HepG2 (cell line): Measurements from ENCODE around the gene OBSL1. TPM values are rescaled to one million over a fixed set of nuclear protein-coding genes. Genes with fewer than 3 reads are reported as not detected.

Experiments used
- ATAC-seq: fragments of 200-7000 bp; cut with Tn5 transposase; 3 replicates; pipeline ENCODE4 v1.9.1; 2020; ENCODE audit warnings: mild to moderate bottlenecking, moderate library complexity
- BruUV-seq: library from RNA; stranded (reverse); fragments of 400-500 nt; replicated peaks from 2 replicates; lab custom pipeline; 2021; lab: Mats Ljungman, UMichigan
- CTCF ChIA-PET: fragments of 300-600 bp; formaldehyde crosslinking; extraction: SDS; loops from one replicate; lab custom pipeline; 2021; ENCODE audit warnings: low total read pairs, inconsistent platforms, low intra/inter-chr PET ratio; lab: Yijun Ruan, JAX
- POLR2A ChIA-PET: fragments of 350-600 bp; sonication (Branson Sonifier 250); formaldehyde crosslinking; loops from one replicate; lab custom pipeline; 2020; ENCODE audit warnings: antibody characterized with exemption, inconsistent platforms; lab: Yijun Ruan, JAX
- DNase-seq: peaks from one replicate; pipeline ENCODE4 v3.0.0-alpha.2; 2015; ENCODE audit warnings: low spot score
- FAIRE-seq: peaks from 3 replicates; lab custom pipeline; 2011; peaks lifted over from hg19 to GRCh38; lab: Jason Lieb, UNC
- H2AFZ ChIP-seq: one replicate; pipeline ENCODE4 v1.6.1; 2011; ENCODE audit warnings: low read length, inconsistent platforms
- H3K27ac ChIP-seq: fragments of 300-600 bp; 3 replicates; pipeline ENCODE4 v1.8.0; 2011; ENCODE audit warnings: mixed run types, mild to moderate bottlenecking, mixed read lengths, low read length, inconsistent platforms; ENCODE audit not compliant: insufficient read depth; ENCODE audit errors: extremely low read length
- H3K27me3 ChIP-seq, 2 experiments: fragments of 200-600 bp in 1 of 2; 2 replicates in 1 of 2; 3 replicates in 1 of 2; pipeline versions ENCODE4 v1.6.0 to v1.8.0; 2011; ENCODE audit warnings: low read length in 2 of 2, mild to moderate bottlenecking in 2 of 2, moderate library complexity in 2 of 2, inconsistent platforms in 1 of 2; ENCODE audit not compliant: insufficient read depth in 2 of 2, control insufficient read depth in 1 of 2
- H3K36me3 ChIP-seq, 2 experiments: fragments of 200-600 bp in 1 of 2; replicated peaks in 1 of 2; 2 replicates in 1 of 2; 3 replicates in 1 of 2; pipeline versions ENCODE4 v1.5.1 to v1.8.0; 2011; ENCODE audit warnings: low read length in 2 of 2, inconsistent platforms in 1 of 2; ENCODE audit not compliant: insufficient read depth in 2 of 2, control insufficient read depth in 1 of 2
- H3K4me1 ChIP-seq: 2 replicates; pipeline ENCODE4 v1.5.1; 2012; ENCODE audit warnings: low read length, inconsistent platforms; ENCODE audit not compliant: insufficient read depth
- H3K4me2 ChIP-seq: 2 replicates; pipeline ENCODE4 v1.6.0; 2011; ENCODE audit warnings: low read depth, low read length, inconsistent platforms
- H3K4me3 ChIP-seq, 3 experiments: fragments of 200-600 bp in 1 of 3; sonication (generic), shearing (Covaris generic) in 1 of 3; replicated peaks in 1 of 3; 2 replicates each; pipeline ENCODE4 v1.5.1; 2011 to 2016; ENCODE audit warnings: low read length in 3 of 3, inconsistent platforms in 2 of 3, low read depth in 2 of 3, mild to moderate bottlenecking in 2 of 3, control low read depth in 1 of 3, mixed read lengths in 1 of 3; ENCODE audit not compliant: insufficient read depth in 1 of 3
- H3K79me2 ChIP-seq: one replicate; pipeline ENCODE4 v1.6.1; 2011; ENCODE audit warnings: low read length, inconsistent platforms; ENCODE audit not compliant: insufficient read depth
- H3K9ac ChIP-seq: 2 replicates; pipeline ENCODE4 v1.6.0; 2011; ENCODE audit warnings: mild to moderate bottlenecking, low read depth, low read length, inconsistent platforms; ENCODE audit not compliant: insufficient read depth
- H3K9me3 ChIP-seq: 2 replicates; pipeline ENCODE4 v1.5.1; 2012; ENCODE audit warnings: mild to moderate bottlenecking, low read length
- H4K20me1 ChIP-seq: 2 replicates; pipeline ENCODE4 v1.6.0; 2011; ENCODE audit warnings: inconsistent platforms, mild to moderate bottlenecking, low read length, moderate library complexity; ENCODE audit not compliant: insufficient read depth
- ATAD3A ChIP-seq: sonication (generic); formaldehyde crosslinking; IDR thresholded peaks from 2 replicates; pipeline ENCODE4 v1.4.0; 2020; ENCODE audit warnings: missing genetic modification reagents
- FOXK1 ChIP-seq: sonication (generic); formaldehyde crosslinking; IDR thresholded peaks from 2 replicates; pipeline ENCODE4 v1.4.0; 2020; ENCODE audit warnings: low read depth, missing genetic modification reagents, borderline replicate concordance
- HOXA9 ChIP-seq: sonication (generic); formaldehyde crosslinking; IDR thresholded peaks from 2 replicates; pipeline ENCODE4 v1.8.1; 2022; ENCODE audit warnings: missing genetic modification reagents, mild to moderate bottlenecking, moderate library complexity, borderline replicate concordance
- PRPF4 ChIP-seq: fragments of 200-400 bp; formaldehyde crosslinking; IDR thresholded peaks from 2 replicates; pipeline ENCODE4 v1.6.1; 2016; ENCODE audit warnings: low read length, low read depth; ENCODE audit not compliant: poor library complexity, severe bottlenecking
- RFXANK ChIP-seq: IDR thresholded peaks from 2 replicates; pipeline ENCODE4 v1.6.1; 2016
- ZNF251 ChIP-seq: sonication (generic); formaldehyde crosslinking; IDR thresholded peaks from 2 replicates; pipeline ENCODE4 v1.9.0; 2021; ENCODE audit warnings: mild to moderate bottlenecking, missing genetic modification reagents
- ZNF280B ChIP-seq: sonication (generic); formaldehyde crosslinking; IDR thresholded peaks from 2 replicates; pipeline ENCODE4 v1.5.0; 2020; ENCODE audit warnings: missing genetic modification reagents, mild to moderate bottlenecking, borderline replicate concordance
- ZNF33A ChIP-seq: sonication (generic); formaldehyde crosslinking; IDR thresholded peaks from 2 replicates; pipeline ENCODE4 v1.5.1; 2020; ENCODE audit warnings: missing genetic modification reagents, mild to moderate bottlenecking, moderate library complexity, borderline replicate concordance
- ZNF558 ChIP-seq: sonication (generic); formaldehyde crosslinking; IDR thresholded peaks from 2 replicates; pipeline ENCODE4 v1.9.0; 2022; ENCODE audit warnings: mild to moderate bottlenecking, missing genetic modification reagents, borderline replicate concordance
- ZNF740 ChIP-seq: sonication (generic); formaldehyde crosslinking; IDR thresholded peaks from 2 replicates; pipeline ENCODE4 v1.4.0; 2020; ENCODE audit warnings: missing genetic modification reagents
- WGBS: methylation state at CpG from one replicate; pipeline ENCODE4 v1.1.6; 2017; ENCODE audit warnings: low lambda C conversion rate; 5-methylcytosine and 5-hydroxymethylcytosine counted together
- in situ Hi-C: cut with HindIII; loops from 2 replicates; pipeline ENCODE4 v1.10.0; 2017; ENCODE audit warnings: low pct_unique_long_range_greater_than_20kb; ENCODE audit not compliant: extremely low pct_ligation_motif_present
- intact Hi-C: fragments of 100-400 bp; cut with micrococcal nuclease; formaldehyde crosslinking; loops from one replicate; pipeline ENCODE4 v1.10.0; 2022; ENCODE audit not compliant: unreplicated experiment
- polyA plus RNA-seq, 8 experiments: library from polyadenylated mRNA; depleted of rRNA in 3 of 8; stranded (reverse) in 7 of 8; unstranded in 1 of 8; fragments of >200 nt; fragmentation: Illumina TruSeq in 4 of 8; extraction: Trizol in 4 of 8; gene quantifications; 2 replicates each; pipeline versions ENCODE4 v1.2.1 to v1.2.3, GENCODE V29; 2011 to 2016; ENCODE audit warnings: low read depth in 4 of 8, missing spikeins in 1 of 8, mixed read lengths in 1 of 8; ENCODE audit not compliant: insufficient read depth in 1 of 8
- total RNA-seq, 5 experiments: library from RNA; depleted of rRNA; stranded (reverse); fragments of >200 nt; fragmentation: Illumina TruSeq; extraction: Trizol; gene quantifications; 2 replicates each; pipeline ENCODE4 v1.2.3, GENCODE V29; 2016; ENCODE audit warnings: low read depth in 1 of 5
- TF ChIP-seq, protein P1 (sequence below): sonication (generic); formaldehyde crosslinking; IDR thresholded peaks from 2 replicates; pipeline ENCODE4 v1.5.0; 2020; ENCODE audit warnings: missing genetic modification reagents
- TF ChIP-seq, protein P2 (sequence below): sonication (generic); formaldehyde crosslinking; IDR thresholded peaks from 2 replicates; pipeline ENCODE4 v1.8.0; 2022; ENCODE audit warnings: mild to moderate bottlenecking, missing genetic modification reagents; ENCODE audit not compliant: insufficient replicate concordance

OBSL1 gene
- total and polyA plus RNA-seq, 2 of the 13 experiments (the other 11 are each of a cell fraction or from before 2014, with no cell fraction given), result 86.7 to 218 TPM

GRCh38 chr2:219598308-219599078, 27.2 kb upstream of the OBSL1 start (continued):
- no peak for TF ChIP-seq HOXA9 (CRISPR knock-in tag)
- TF ChIP-seq ZNF280B (CRISPR knock-in tag), result no peak

GRCh38 chr2:219597552-219598307, 26.4 kb upstream of the OBSL1 start, which contains the start of gene STK11IP:
STK11IP (plus strand) TSS chr2:219597857; CDS start chr2:219598120, 263 bp downstream.
- no TSS peak for BruUV-seq
- Histone ChIP-seq H3K36me3 (peaks cover 9 to 15% of the 10 kb centered on the region in 2 experiments; a peak in 4 of 5 replicates), H3K79me2 (peaks cover 6% of the 10 kb centered on the region), H3K4me2 (peak within 1 kb of the TSS; percentile 98), H3K9ac (peak within 1 kb of the TSS; percentile 95), H3K4me3 (peak within 1 kb of the TSS; percentile 72 to 91 (median 81)), H2AFZ (peak within 1 kb of the TSS; percentile 97), H4K20me1 (no peaks in the 10 kb centered on the region), H3K4me1 (peaks cover 53% of the 10 kb centered on the region), H3K27me3 (no peaks in the 10 kb centered on the region; a peak in 1 of 5 replicates), H3K9me3 (no peaks in the 10 kb centered on the region), H3K27ac (peak within 1 kb of the TSS; percentile 95)
- ChIA-PET POLR2A (interaction anchor here (0.7 to 7.6 kb wide), 16 partner anchors 9 to 348 kb away, joined by 3 to 150 read pairs (median 14); partner anchors contain the start of genes CHPF, DNPEP, GMPPA and INHA), CTCF (interaction anchor here (1.3 to 2.3 kb wide), 2 partner anchors 45 to 56 kb away, joined by 7 to 12 read pairs; no protein-coding TSS in a partner anchor)
- WGBS, result under 1% methylated on average over 48 of the region's 57 CpGs
- ATAC-seq, result peak; percentile 96
- DNase-seq, result peak; percentile 99
- intact Hi-C loops (loop anchor here (1.0 to 5.0 kb wide), 5 partner anchors 20 to 210 kb away; partner anchors contain the start of genes CHPF, DNPEP and GMPPA), in situ Hi-C loops (loop anchor here (5.0 kb wide), 1 partner anchor 35 kb away; no protein-coding TSS in a partner anchor)
- FAIRE-seq, result peak; percentile 97
- no peak for TF ChIP-seq ZNF558 (CRISPR knock-in tag)
- TF ChIP-seq ZNF251 (CRISPR knock-in tag), result no peak
- TF ChIP-seq PRPF4, result peak; percentile 10
- no peak for TF ChIP-seq ZNF33A
- TF ChIP-seq, protein P1, sequence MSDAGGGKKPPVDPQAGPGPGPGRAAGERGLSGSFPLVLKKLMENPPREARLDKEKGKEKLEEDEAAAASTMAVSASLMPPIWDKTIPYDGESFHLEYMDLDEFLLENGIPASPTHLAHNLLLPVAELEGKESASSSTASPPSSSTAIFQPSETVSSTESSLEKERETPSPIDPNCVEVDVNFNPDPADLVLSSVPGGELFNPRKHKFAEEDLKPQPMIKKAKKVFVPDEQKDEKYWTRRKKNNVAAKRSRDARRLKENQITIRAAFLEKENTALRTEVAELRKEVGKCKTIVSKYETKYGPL (CRISPR knock-in tag), result no peak
- TF ChIP-seq, protein P2, sequence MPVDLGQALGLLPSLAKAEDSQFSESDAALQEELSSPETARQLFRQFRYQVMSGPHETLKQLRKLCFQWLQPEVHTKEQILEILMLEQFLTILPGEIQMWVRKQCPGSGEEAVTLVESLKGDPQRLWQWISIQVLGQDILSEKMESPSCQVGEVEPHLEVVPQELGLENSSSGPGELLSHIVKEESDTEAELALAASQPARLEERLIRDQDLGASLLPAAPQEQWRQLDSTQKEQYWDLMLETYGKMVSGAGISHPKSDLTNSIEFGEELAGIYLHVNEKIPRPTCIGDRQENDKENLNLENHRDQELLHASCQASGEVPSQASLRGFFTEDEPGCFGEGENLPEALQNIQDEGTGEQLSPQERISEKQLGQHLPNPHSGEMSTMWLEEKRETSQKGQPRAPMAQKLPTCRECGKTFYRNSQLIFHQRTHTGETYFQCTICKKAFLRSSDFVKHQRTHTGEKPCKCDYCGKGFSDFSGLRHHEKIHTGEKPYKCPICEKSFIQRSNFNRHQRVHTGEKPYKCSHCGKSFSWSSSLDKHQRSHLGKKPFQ (CRISPR knock-in tag), result no peak
- peak; percentile 90 for TF ChIP-seq FOXK1
- no peak for TF ChIP-seq RFXANK (CRISPR knock-in tag)
- no peak for TF ChIP-seq ATAD3A (CRISPR knock-in tag)
- TF ChIP-seq ZNF740 (CRISPR knock-in tag), result peak; percentile 100
